ENCODE data around the gene ARL13B.
A peak's percentile ranks its signal among the peaks of the same experiment; 100 is the strongest.
"Not testable (repeated sequence)": the region's sequence is repeated elsewhere in the genome, so short reads cannot be mapped to it uniquely, and the experiment has no call there.

The ARL13B gene

GRCh38 chr3:93979850-93980676, at the start of gene ARL13B:
Gene ARL13B, plus strand, starts transcription at chr3:93980155. Its CDS starts 269 bp downstream, at chr3:93980424.
- DNase-seq (ENCODE audit: low read depth), result peak; percentile 90

- DNase-seq (ENCODE audit: low read depth), result no peak
Measured at GRCh38 chr3:93931597-93932229, 48.2 kb upstream of the ARL13B start.

GRCh38 chr3:93934366-93935046, 45.4 kb upstream of the ARL13B start:
- DNase-seq (ENCODE audit: low read depth), result no peak

- DNase-seq (ENCODE audit: low read depth), result no peak
Measured at GRCh38 chr3:93936549-93936948, 43.4 kb upstream of the ARL13B start.

GRCh38 chr3:93937485-93937884, 42.5 kb upstream of the ARL13B start:
- not testable (repeated sequence) for DNase-seq (ENCODE audit: low read depth)

GRCh38 chr3:93949958-93950357, 30.0 kb upstream of the ARL13B start:
- DNase-seq (ENCODE audit: low read depth), result not testable (repeated sequence)

GRCh38 chr3:93961026-93961425, 18.9 kb upstream of the ARL13B start:
- DNase-seq (ENCODE audit: low read depth), result no peak

GRCh38 chr3:93961489-93961888, 18.5 kb upstream of the ARL13B start:
- no peak for DNase-seq (ENCODE audit: low read depth)

GRCh38 chr3:93962798-93963197, 17.2 kb upstream of the ARL13B start:
- DNase-seq (ENCODE audit: low read depth), result no peak

GRCh38 chr3:93965106-93965505, 14.8 kb upstream of the ARL13B start:
- not testable (repeated sequence) for DNase-seq (ENCODE audit: low read depth)

- DNase-seq (ENCODE audit: low read depth), result no peak
Measured at GRCh38 chr3:93969443-93969842, 10.5 kb upstream of the ARL13B start.

- DNase-seq (ENCODE audit: low read depth), result no peak
Measured at GRCh38 chr3:93969997-93970396, 10.0 kb upstream of the ARL13B start.

- peak; percentile 16 for DNase-seq (ENCODE audit: low read depth)
Measured at GRCh38 chr3:93973131-93974126, 6.5 kb upstream of the ARL13B start, which contains the start of gene PROS1. Gene PROS1, minus strand, starts transcription at chr3:93973896. Its CDS starts 147 bp downstream, at chr3:93973749.

- DNase-seq (ENCODE audit: low read depth), result no peak
Measured at GRCh38 chr3:93981649-93982048, 1.7 kb downstream of the ARL13B start.

GRCh38 chr3:93983408-93983807, 3.5 kb downstream of the ARL13B start:
- DNase-seq (ENCODE audit: low read depth), result no peak

- no peak for DNase-seq (ENCODE audit: low read depth)
Measured at GRCh38 chr3:93984618-93985017, 4.7 kb downstream of the ARL13B start.

- DNase-seq (ENCODE audit: low read depth), result no peak
Measured at GRCh38 chr3:93988283-93988682, 8.3 kb downstream of the ARL13B start.

- no peak for DNase-seq (ENCODE audit: low read depth)
Measured at GRCh38 chr3:93988764-93989163, 8.8 kb downstream of the ARL13B start.

- DNase-seq (ENCODE audit: low read depth), result no peak
Measured at GRCh38 chr3:93989241-93989640, 9.3 kb downstream of the ARL13B start.

- no peak for DNase-seq (ENCODE audit: low read depth)
Measured at GRCh38 chr3:93991631-93992030, 11.7 kb downstream of the ARL13B start.

GRCh38 chr3:93992207-93992606, 12.3 kb downstream of the ARL13B start:
- no peak for DNase-seq (ENCODE audit: low read depth)

- DNase-seq (ENCODE audit: low read depth), result no peak
Measured at GRCh38 chr3:93994056-93994455, 14.1 kb downstream of the ARL13B start.

All from activated T-cell treated with anti-CD3 and anti-CD28 coated beads for 24 hours (primary cell).